Smooth muscle cell (in vitro differentiated cells): Measurements from ENCODE around the gene PLXNB1. TPM values are rescaled to one million over a fixed set of nuclear protein-coding genes. Genes with fewer than 3 reads are reported as not detected.

Experiments used
- DNase-seq: peaks from one replicate; lab custom pipeline; 2025; ENCODE audit not compliant: unreplicated experiment; lab: John Stamatoyannopoulos, UW
- H2AFZ ChIP-seq: fragments of 200-600 bp; sonication (generic); 2 replicates; pipeline ENCODE4 v1.6.0; 2016; ENCODE audit warnings: antibody characterized with exemption, low read depth, mild to moderate bottlenecking
- H3F3A ChIP-seq: fragments of 200-600 bp; sonication (generic); 2 replicates; pipeline ENCODE4 v1.6.0; 2017; ENCODE audit warnings: antibody characterized with exemption, low read depth
- H3K27ac ChIP-seq: fragments of 200-600 bp; sonication (generic); 2 replicates; pipeline ENCODE4 v1.5.1; 2016; ENCODE audit warnings: low read depth, mild to moderate bottlenecking
- H3K27me3 ChIP-seq: fragments of 200-600 bp; sonication (generic); 2 replicates; pipeline ENCODE4 v1.6.1; 2016; ENCODE audit warnings: low read depth, mild to moderate bottlenecking
- H3K36me3 ChIP-seq: fragments of 200-600 bp; sonication (generic); 2 replicates; pipeline ENCODE4 v1.5.1; 2016; ENCODE audit warnings: low read depth
- H3K4me1 ChIP-seq: fragments of 200-600 bp; sonication (generic); 2 replicates; pipeline ENCODE4 v1.5.1; 2016; ENCODE audit warnings: low read depth
- H3K4me2 ChIP-seq: fragments of 200-600 bp; sonication (generic); 2 replicates; pipeline ENCODE4 v1.6.0; 2016; ENCODE audit warnings: mild to moderate bottlenecking
- H3K4me3 ChIP-seq: fragments of 200-600 bp; sonication (generic); 2 replicates; pipeline ENCODE4 v1.5.1; 2016; ENCODE audit warnings: mild to moderate bottlenecking
- H3K79me2 ChIP-seq: fragments of 200-600 bp; sonication (generic); 2 replicates; pipeline ENCODE4 v1.6.0; 2016; ENCODE audit warnings: low read depth, mild to moderate bottlenecking
- H3K9ac ChIP-seq: fragments of 200-600 bp; sonication (generic); 2 replicates; pipeline ENCODE4 v1.6.0; 2016; ENCODE audit warnings: low read depth
- H3K9me3 ChIP-seq: fragments of 200-600 bp; sonication (generic); replicated peaks from 2 replicates; pipeline ENCODE4 v1.5.1; 2016; ENCODE audit warnings: low read depth
- H4K20me1 ChIP-seq: fragments of 200-600 bp; sonication (generic); 2 replicates; pipeline ENCODE4 v1.6.0; 2016; ENCODE audit warnings: low read depth
- WGBS: methylation state at CpG from one replicate; pipeline ENCODE4 v1.1.7; 2016; ENCODE audit warnings: low lambda C conversion rate; 5-methylcytosine and 5-hydroxymethylcytosine counted together
- polyA plus RNA-seq: library from polyadenylated mRNA; unstranded; fragments of >200 nt; fragmentation: Nextera tagmentation; extraction: Ambion mirVana; gene quantifications from 2 replicates; pipeline ENCODE4 v1.2.1, GENCODE V29; 2016
- total RNA-seq: library from RNA; depleted of rRNA; stranded (reverse); fragments of >200 nt; gene quantifications from 2 replicates; pipeline ENCODE4 v1.2.3, GENCODE V29; 2014
- TF ChIP-seq, protein P1 (sequence below): fragments of 200-600 bp; sonication (generic); IDR thresholded peaks from 2 replicates; pipeline ENCODE4 v1.5.1; 2017; ENCODE audit warnings: borderline replicate concordance, mild to moderate bottlenecking, antibody characterized with exemption; ENCODE audit not compliant: insufficient read depth, poor library complexity, severe bottlenecking

The PLXNB1 gene
- total and polyA plus RNA-seq, 2 experiments from 2014 or later: 15.5 to 26.9 TPM

DNA sequence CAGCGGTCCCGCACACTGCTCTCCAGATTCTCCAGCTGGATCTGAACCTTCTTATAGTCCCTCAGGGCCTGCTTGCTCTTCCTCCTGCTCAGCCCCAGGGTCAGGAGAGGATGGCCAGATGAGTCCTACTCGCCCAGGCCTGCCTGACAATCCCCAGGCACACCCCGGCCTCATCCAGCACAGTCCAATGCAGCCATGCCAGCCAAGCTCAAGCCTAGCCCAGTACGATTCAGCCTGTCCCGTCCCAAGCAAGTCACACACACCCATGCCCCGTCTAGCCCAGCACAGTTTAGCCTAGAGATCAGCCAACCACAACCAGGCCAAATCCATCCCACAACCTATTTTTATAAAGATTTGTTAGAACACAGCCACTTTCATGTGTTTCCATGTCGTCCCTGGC, 16.8 kb downstream of the PLXNB1 start:
- Histone ChIP-seq H3K4me2 (no peak overlapping the region), H3K27me3 (no peaks in the 10 kb centered on the region), H3K36me3 (no peaks in the 10 kb centered on the region), H3K9ac (no peak overlapping the region), H3F3A (no peaks in the 10 kb centered on the region), H4K20me1 (no peaks in the 10 kb centered on the region), H3K4me1 (no peaks in the 10 kb centered on the region), H3K9me3 (no peaks in the 10 kb centered on the region), H2AFZ (no peak overlapping the region), H3K79me2 (no peaks in the 10 kb centered on the region), H3K27ac (no peak overlapping the region), H3K4me3 (no peak overlapping the region)
- WGBS: 91% methylated on average over 8 of the region's 8 CpGs
- TF ChIP-seq, protein P1, sequence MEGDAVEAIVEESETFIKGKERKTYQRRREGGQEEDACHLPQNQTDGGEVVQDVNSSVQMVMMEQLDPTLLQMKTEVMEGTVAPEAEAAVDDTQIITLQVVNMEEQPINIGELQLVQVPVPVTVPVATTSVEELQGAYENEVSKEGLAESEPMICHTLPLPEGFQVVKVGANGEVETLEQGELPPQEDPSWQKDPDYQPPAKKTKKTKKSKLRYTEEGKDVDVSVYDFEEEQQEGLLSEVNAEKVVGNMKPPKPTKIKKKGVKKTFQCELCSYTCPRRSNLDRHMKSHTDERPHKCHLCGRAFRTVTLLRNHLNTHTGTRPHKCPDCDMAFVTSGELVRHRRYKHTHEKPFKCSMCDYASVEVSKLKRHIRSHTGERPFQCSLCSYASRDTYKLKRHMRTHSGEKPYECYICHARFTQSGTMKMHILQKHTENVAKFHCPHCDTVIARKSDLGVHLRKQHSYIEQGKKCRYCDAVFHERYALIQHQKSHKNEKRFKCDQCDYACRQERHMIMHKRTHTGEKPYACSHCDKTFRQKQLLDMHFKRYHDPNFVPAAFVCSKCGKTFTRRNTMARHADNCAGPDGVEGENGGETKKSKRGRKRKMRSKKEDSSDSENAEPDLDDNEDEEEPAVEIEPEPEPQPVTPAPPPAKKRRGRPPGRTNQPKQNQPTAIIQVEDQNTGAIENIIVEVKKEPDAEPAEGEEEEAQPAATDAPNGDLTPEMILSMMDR: no peak
- DNase-seq: no peak

DNA sequence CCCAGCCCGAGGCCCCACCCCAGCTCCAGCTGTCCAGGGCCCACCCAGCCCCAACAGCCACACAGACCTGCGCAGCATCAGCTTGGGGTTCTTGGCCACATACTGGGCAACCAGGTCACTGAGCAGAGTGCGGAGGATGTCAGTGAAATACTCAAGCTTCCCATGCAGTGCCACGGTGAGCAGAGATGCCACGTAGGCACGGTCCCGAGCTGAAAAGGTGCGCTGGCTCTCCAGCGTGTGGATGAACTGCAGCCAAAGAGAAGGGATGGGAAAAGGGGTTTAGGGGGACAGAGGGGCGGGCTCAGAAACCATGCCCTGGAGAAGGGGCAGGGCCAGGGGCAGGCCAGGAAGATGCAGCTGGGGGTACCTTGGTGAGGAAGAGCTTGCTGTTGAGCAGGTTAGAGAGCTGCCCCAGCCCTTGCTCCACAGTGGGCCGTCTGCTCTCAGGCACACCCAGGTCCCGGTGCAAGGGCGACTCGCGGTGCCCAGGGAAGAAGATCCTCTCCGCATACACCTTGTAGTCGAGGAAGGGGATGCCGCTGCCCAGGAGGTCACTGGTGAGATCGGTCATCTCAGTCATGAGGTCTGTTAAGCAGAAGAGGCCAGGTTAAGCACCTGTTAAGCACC, 17.4 kb downstream of the PLXNB1 start:
- Histone ChIP-seq H3K9me3 (no peaks in the 10 kb centered on the region), H3K9ac (no peak overlapping the region), H3K4me1 (no peaks in the 10 kb centered on the region), H3K27me3 (no peaks in the 10 kb centered on the region), H2AFZ (no peak overlapping the region), H3K79me2 (no peaks in the 10 kb centered on the region), H3F3A (no peaks in the 10 kb centered on the region), H3K4me2 (no peak overlapping the region), H4K20me1 (no peaks in the 10 kb centered on the region), H3K4me3 (no peak overlapping the region), H3K27ac (no peak overlapping the region), H3K36me3 (no peaks in the 10 kb centered on the region)
- WGBS: 97% methylated on average over 19 of the region's 19 CpGs
- no peak for DNase-seq
- TF ChIP-seq, protein P1: no peak

DNA sequence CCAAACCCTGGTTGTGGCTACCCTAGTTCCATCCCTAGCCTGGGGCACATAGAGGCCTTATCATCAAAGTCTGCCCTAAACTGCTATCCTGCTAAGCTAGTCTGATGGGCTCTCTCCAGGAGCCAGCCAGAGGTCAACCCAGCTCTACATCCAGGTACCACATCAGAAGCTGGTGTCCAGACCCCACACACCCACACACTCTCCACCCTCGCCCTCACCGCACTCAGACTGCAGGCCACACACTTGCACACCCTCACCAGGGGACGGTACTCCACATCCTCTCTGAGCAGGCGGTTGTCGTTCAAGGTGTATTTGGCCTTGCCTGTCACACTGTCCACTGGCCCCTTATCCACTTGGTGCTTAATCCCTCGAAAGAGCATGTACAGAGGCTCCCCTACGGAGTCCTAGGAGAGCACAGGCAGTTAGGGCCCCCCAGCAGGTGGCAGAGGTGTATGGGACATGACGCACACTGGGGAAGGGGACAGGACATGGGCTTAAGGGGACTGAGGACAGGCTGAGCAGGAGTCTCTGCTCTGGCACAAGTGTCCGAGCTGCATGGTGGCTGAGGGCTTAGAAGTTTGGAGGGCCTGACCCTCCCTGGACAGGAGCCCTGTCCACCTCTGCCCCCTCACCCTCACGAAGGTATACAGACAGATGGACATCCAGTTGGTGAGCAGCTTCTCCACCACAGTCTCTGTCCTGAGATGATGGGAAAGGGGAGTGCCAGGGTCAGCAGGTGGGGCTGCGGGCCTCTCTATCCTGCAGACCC, 18.1 kb downstream of the PLXNB1 start:
- no peaks in the 10 kb centered on the region for H3F3A ChIP-seq
- 96% methylated on average over 11 of the region's 11 CpGs for WGBS
- no peaks in the 10 kb centered on the region for H4K20me1 ChIP-seq
- H2AFZ ChIP-seq: no peak overlapping the region
- no peak overlapping the region for H3K4me2 ChIP-seq
- no peak for DNase-seq
- H3K4me3 ChIP-seq: no peak overlapping the region
- no peaks in the 10 kb centered on the region for H3K9me3 ChIP-seq
- no peak overlapping the region for H3K9ac ChIP-seq
- TF ChIP-seq, protein P1: no peak
- no peaks in the 10 kb centered on the region for H3K79me2 ChIP-seq
- H3K27ac ChIP-seq: no peak overlapping the region
- H3K36me3 ChIP-seq: no peaks in the 10 kb centered on the region
- H3K4me1 ChIP-seq: no peaks in the 10 kb centered on the region
- no peaks in the 10 kb centered on the region for H3K27me3 ChIP-seq
